ENCODE results near the gene OMP.

Gene OMP

GRCh38 chr11:77069336-77069968 lies 33.2 kb upstream of the OMP start:
- no peak for DNase-seq

GRCh38 chr11:77069969-77070582 lies 32.6 kb upstream of the OMP start:
- DNase-seq: no peak

GRCh38 chr11:77071077-77071476 lies 31.6 kb upstream of the OMP start:
- no peak for DNase-seq

GRCh38 chr11:77071671-77072605 lies 30.7 kb upstream of the OMP start:
- peak; percentile 65 to 72 for DNase-seq

- DNase-seq: no peak
These were observed 29.8 kb upstream of the OMP start for GRCh38 chr11:77072851-77073327.

GRCh38 chr11:77073328-77074001 lies 29.2 kb upstream of the OMP start:
- no peak for DNase-seq

- DNase-seq: no peak
These were observed 28.4 kb upstream of the OMP start for GRCh38 chr11:77074205-77074604.

- DNase-seq: no peak
These were observed 27.9 kb upstream of the OMP start for GRCh38 chr11:77074626-77075221.

- no peak for DNase-seq
These were observed 27.2 kb upstream of the OMP start for GRCh38 chr11:77075425-77075905.

- no peak for DNase-seq
These were observed 23.0 kb upstream of the OMP start for GRCh38 chr11:77079666-77080065.

GRCh38 chr11:77080643-77081210 lies 21.9 kb upstream of the OMP start:
- DNase-seq: peak in 1 of 2 donors; percentile 42

GRCh38 chr11:77081381-77081851 lies 21.2 kb upstream of the OMP start:
- DNase-seq: no peak

- DNase-seq: no peak
These were observed 20.4 kb upstream of the OMP start for GRCh38 chr11:77081976-77082836.

- DNase-seq: peak; percentile 73 to 80
These were observed 19.6 kb upstream of the OMP start for GRCh38 chr11:77082838-77083565.

GRCh38 chr11:77083566-77084245 lies 18.9 kb upstream of the OMP start:
- DNase-seq: no peak

- DNase-seq: no peak
These were observed 18.0 kb upstream of the OMP start for GRCh38 chr11:77084581-77085191.

- no peak for DNase-seq
These were observed 17.0 kb upstream of the OMP start for GRCh38 chr11:77085652-77086051.

- no peak for DNase-seq
These were observed 15.8 kb upstream of the OMP start for GRCh38 chr11:77086521-77087472.

Measured in inflammatory macrophage (primary cell).